Mesothelial cell of epicardium (in vitro differentiated cells): Measurements from ENCODE around the gene SAP30BP. TPM values are rescaled to one million over a fixed set of nuclear protein-coding genes. Genes with fewer than 3 reads are reported as not detected.

Experiments
- DNase-seq, 2 experiments: peaks; one replicate each; pipeline ENCODE4 v3.0.0; 2021; ENCODE audit warnings: low spot score in 2 of 2; ENCODE audit not compliant: unreplicated experiment in 2 of 2
- H3K27ac Mint-ChIP-seq: 2 replicates; pipeline ENCODE4 v1.8.0; 2021; ENCODE audit warnings: mixed read lengths
- H3K27me3 Mint-ChIP-seq: 2 replicates; pipeline ENCODE4 v1.8.0; 2021; ENCODE audit warnings: low read depth, mixed read lengths
- H3K36me3 Mint-ChIP-seq: 2 replicates; pipeline ENCODE4 v1.8.0; 2021; ENCODE audit warnings: mixed read lengths
- H3K4me1 Mint-ChIP-seq: 2 replicates; pipeline ENCODE4 v1.8.0; 2021; ENCODE audit warnings: mixed read lengths
- H3K4me3 Mint-ChIP-seq: 2 replicates; pipeline ENCODE4 v1.8.0; 2021; ENCODE audit warnings: mild to moderate bottlenecking, moderate library complexity, mixed read lengths
- H3K9me3 Mint-ChIP-seq: 2 replicates; pipeline ENCODE4 v1.8.0; 2021; ENCODE audit warnings: mixed read lengths
- CTCF ChIP-seq: fragments of 200-600 bp; sonication (generic); IDR thresholded peaks from one replicate; pipeline ENCODE4 v1.5.0; 2021; ENCODE audit warnings: antibody characterized with exemption; ENCODE audit not compliant: unreplicated experiment
- total RNA-seq: library from RNA; stranded (reverse); gene quantifications from 3 replicates; pipeline ENCODE4 v1.2.1, GENCODE V29; 2021

Gene SAP30BP
- total RNA-seq, 1 donor from 2014 or later: 96.0 TPM

- peak; percentile 64 for TF ChIP-seq CTCF
- H3K4me1 Mint-ChIP-seq: peaks cover 2% of the 10 kb centered on the region
- H3K9me3 Mint-ChIP-seq: no peaks in the 10 kb centered on the region
- no peak for DNase-seq
- H3K27me3 Mint-ChIP-seq: no peaks in the 10 kb centered on the region
- peak overlapping the region; percentile 79 for H3K27ac Mint-ChIP-seq
- peaks cover 29% of the 10 kb centered on the region for H3K36me3 Mint-ChIP-seq
- H3K4me3 Mint-ChIP-seq: no peak overlapping the region
Measured at GRCh38 chr17:75652934-75653549, 14.1 kb upstream of the SAP30BP start.

- Mint-ChIP-seq H3K36me3 (peaks cover 24% of the 10 kb centered on the region), H3K27ac (no peak overlapping the region), H3K4me1 (peaks cover 2% of the 10 kb centered on the region), H3K4me3 (no peak overlapping the region), H3K27me3 (no peaks in the 10 kb centered on the region), H3K9me3 (no peaks in the 10 kb centered on the region)
- DNase-seq: no peak
- no peak for TF ChIP-seq CTCF
Measured at GRCh38 chr17:75654176-75654575, 13.0 kb upstream of the SAP30BP start.

GRCh38 chr17:75658237-75658636 is 8.9 kb upstream of the SAP30BP start:
- TF ChIP-seq CTCF: no peak
- H3K4me1 Mint-ChIP-seq: no peaks in the 10 kb centered on the region
- H3K27me3 Mint-ChIP-seq: no peaks in the 10 kb centered on the region
- H3K27ac Mint-ChIP-seq: no peak overlapping the region
- H3K4me3 Mint-ChIP-seq: no peak overlapping the region
- DNase-seq: no peak
- H3K9me3 Mint-ChIP-seq: no peaks in the 10 kb centered on the region
- H3K36me3 Mint-ChIP-seq: peaks cover 20% of the 10 kb centered on the region

DNA sequence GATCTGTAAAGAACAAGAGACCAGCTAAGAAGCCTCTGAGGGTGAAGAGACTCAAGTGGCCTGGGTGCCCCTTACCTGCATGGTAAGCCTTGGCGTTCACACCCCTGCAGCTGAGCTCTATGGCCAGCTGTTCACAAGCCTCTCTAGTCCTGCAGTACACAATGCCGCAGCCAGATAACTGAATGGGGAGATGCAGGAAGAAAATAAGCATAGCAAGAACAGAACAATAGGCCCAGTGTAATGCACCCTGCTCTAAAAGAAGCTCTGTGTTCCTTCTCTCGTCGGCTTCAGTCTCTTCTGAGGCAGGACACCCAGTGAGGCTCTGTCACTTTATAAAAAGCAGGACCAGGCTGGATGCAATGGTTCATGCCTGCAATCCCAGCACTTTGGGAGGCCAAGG is 5.6 kb upstream of the SAP30BP start:
- no peaks in the 10 kb centered on the region for H3K27me3 Mint-ChIP-seq
- DNase-seq: no peak

DNA sequence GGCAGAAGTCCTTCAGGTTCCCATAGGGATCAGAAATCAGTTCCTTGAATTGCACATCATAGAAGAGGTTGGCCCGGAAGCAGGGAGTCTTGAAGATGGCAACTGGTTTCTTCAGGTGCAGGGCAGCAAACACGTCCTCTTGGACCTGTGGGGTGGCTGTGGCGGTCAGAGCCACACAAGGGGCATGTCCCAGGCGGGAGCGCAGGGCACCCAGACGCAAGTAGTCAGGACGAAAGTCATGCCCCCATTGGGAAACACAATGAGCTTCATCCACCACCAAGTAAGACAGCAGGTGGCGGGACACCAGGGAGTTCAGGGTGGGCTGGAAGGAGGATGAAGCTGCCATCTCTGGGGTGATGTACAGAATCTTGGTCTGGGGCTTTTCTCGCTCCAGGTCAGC is 4.6 kb upstream of the SAP30BP start:
- Mint-ChIP-seq H3K4me3 (no peak overlapping the region), H3K36me3 (peaks cover 17% of the 10 kb centered on the region), H3K9me3 (no peaks in the 10 kb centered on the region), H3K4me1 (peaks cover 8% of the 10 kb centered on the region), H3K27me3 (no peaks in the 10 kb centered on the region), H3K27ac (no peak overlapping the region)
- no peak for DNase-seq
- no peak for TF ChIP-seq CTCF

More for the DNA sequence above, 5.6 kb upstream of the SAP30BP start:
- H3K9me3 Mint-ChIP-seq: no peaks in the 10 kb centered on the region
- H3K4me3 Mint-ChIP-seq: no peak overlapping the region
- H3K27ac Mint-ChIP-seq: no peak overlapping the region
- peaks cover 25% of the 10 kb centered on the region for H3K36me3 Mint-ChIP-seq
- peaks cover 8% of the 10 kb centered on the region for H3K4me1 Mint-ChIP-seq
- no peak for TF ChIP-seq CTCF
